H1 (cell line): ENCODE data around the gene HIGD1B. TPM values are rescaled to one million over a fixed set of nuclear protein-coding genes. Genes with fewer than 3 reads are reported as not detected.

Experiments used
- CTCF ChIA-PET: fragments of 300-600 bp; sonication (Branson Sonifier 250); formaldehyde crosslinking; loops from one replicate; lab custom pipeline; 2021; ENCODE audit not compliant: partially characterized antibody; lab: Charles Lee
- POLR2A ChIA-PET: fragments of 300-600 bp; sonication (Branson Sonifier 250); formaldehyde crosslinking; loops from one replicate; lab custom pipeline; 2021; ENCODE audit warnings: inconsistent platforms; ENCODE audit not compliant: partially characterized antibody; lab: Charles Lee
- DNase-seq, 2 experiments: peaks; one replicate each; pipeline versions ENCODE4 v3.0.0 to v3.0.0-alpha.2; 2010 to 2022; ENCODE audit warnings: low spot score in 2 of 2, low read depth in 1 of 2, mixed read lengths in 1 of 2
- FAIRE-seq: peaks from 2 replicates; lab custom pipeline; 2011; peaks lifted over from hg19 to GRCh38; lab: Jason Lieb, UNC
- H2AFZ ChIP-seq: 2 replicates; pipeline ENCODE4 v1.8.1; 2012; ENCODE audit warnings: low read length, inconsistent platforms
- H2AK5ac ChIP-seq: 2 replicates; pipeline ENCODE4 v1.6.1; 2013; ENCODE audit warnings: low read depth, low read length
- H2BK120ac ChIP-seq: replicated peaks from 2 replicates; pipeline ENCODE3; 2013; ENCODE audit warnings: low read depth, low read length, inconsistent platforms
- H2BK12ac ChIP-seq: 2 replicates; pipeline ENCODE4 v1.6.1; 2013; ENCODE audit warnings: low read depth, low read length
- H2BK15ac ChIP-seq: 2 replicates; pipeline ENCODE4 v1.6.1; 2013; ENCODE audit warnings: low read length
- H2BK20ac ChIP-seq: 2 replicates; pipeline ENCODE4 v1.6.1; 2013; ENCODE audit warnings: low read length
- H2BK5ac ChIP-seq: 2 replicates; pipeline ENCODE4 v1.6.1; 2013; ENCODE audit warnings: low read depth, low read length
- H3K14ac ChIP-seq: 2 replicates; pipeline ENCODE4 v1.6.1; 2013; ENCODE audit warnings: inconsistent platforms; ENCODE audit not compliant: insufficient read length
- H3K18ac ChIP-seq: 2 replicates; pipeline ENCODE4 v1.6.1; 2013; ENCODE audit warnings: low read length; ENCODE audit errors: extremely low read depth
- H3K23ac ChIP-seq: 2 replicates; pipeline ENCODE4 v1.6.1; 2013; ENCODE audit warnings: inconsistent platforms; ENCODE audit not compliant: insufficient read length
- H3K23me2 ChIP-seq: 2 replicates; pipeline ENCODE4 v1.6.1; 2013; ENCODE audit warnings: low read depth, low read length
- H3K27ac ChIP-seq: 2 replicates; pipeline ENCODE4 v1.6.1; 2011; ENCODE audit warnings: low read depth, low read length, inconsistent platforms
- H3K27me3 ChIP-seq, 4 experiments: replicated peaks in 1 of 4; 1 replicate in 1 of 4; 2 replicates in 3 of 4; pipeline versions ENCODE4 v1.6.1 to v1.8.1; 2011 to 2013; ENCODE audit warnings: low read length in 3 of 4, mild to moderate bottlenecking in 3 of 4, inconsistent platforms in 2 of 4, mixed read lengths in 2 of 4, moderate library complexity in 1 of 4; ENCODE audit not compliant: control insufficient read depth in 3 of 4, insufficient read depth in 3 of 4; ENCODE audit errors: extremely low read depth in 1 of 4
- H3K36me3 ChIP-seq, 4 experiments: 2 replicates each; pipeline versions ENCODE4 v1.6.1 to v1.8.1; 2011 to 2013; ENCODE audit warnings: mild to moderate bottlenecking in 4 of 4, low read length in 3 of 4, moderate library complexity in 2 of 4, control low read depth in 1 of 4, inconsistent platforms in 1 of 4; ENCODE audit not compliant: insufficient read depth in 4 of 4, control insufficient read depth in 2 of 4
- H3K4ac ChIP-seq: replicated peaks from 2 replicates; pipeline ENCODE3; 2013; ENCODE audit warnings: low read length, low read depth, mixed read lengths, inconsistent platforms; ENCODE audit not compliant: insufficient read length
- H3K4me1 ChIP-seq, 4 experiments: replicated peaks in 1 of 4; 1 replicate in 1 of 4; 2 replicates in 3 of 4; pipeline versions ENCODE4 v1.6.1 to v1.8.1; 2011 to 2013; ENCODE audit warnings: low read length in 3 of 4, inconsistent platforms in 2 of 4, mixed read lengths in 1 of 4; ENCODE audit not compliant: insufficient read depth in 4 of 4, control insufficient read depth in 3 of 4
- H3K4me2 ChIP-seq, 2 experiments: 2 replicates each; pipeline versions ENCODE4 v1.6.1 to v1.8.1; 2011 to 2013; ENCODE audit warnings: low read depth in 2 of 2, low read length in 2 of 2, control low read depth in 1 of 2, inconsistent platforms in 1 of 2, mild to moderate bottlenecking in 1 of 2; ENCODE audit not compliant: insufficient read depth in 1 of 2
- H3K4me3 ChIP-seq, 4 experiments: fragments of 200-600, 300-600 bp in 1 of 4; sonication (generic), shearing (Covaris generic), sonication (Bioruptor Twin) in 1 of 4; 2 replicates each; pipeline versions ENCODE4 v1.5.1 to v1.8.1; 2011 to 2016; ENCODE audit warnings: low read length in 4 of 4, low read depth in 3 of 4, control low read depth in 2 of 4, inconsistent platforms in 2 of 4, mild to moderate bottlenecking in 2 of 4, mixed read lengths in 1 of 4, moderate library complexity in 1 of 4; ENCODE audit not compliant: insufficient read depth in 2 of 4; ENCODE audit errors: extremely low read depth in 1 of 4
- H3K56ac ChIP-seq: replicated peaks from 2 replicates; pipeline ENCODE3; 2013; ENCODE audit warnings: low read depth, mild to moderate bottlenecking, mixed read lengths, low read length, inconsistent platforms; ENCODE audit not compliant: insufficient read length
- H3K79me1 ChIP-seq: 2 replicates; pipeline ENCODE4 v1.6.1; 2013; ENCODE audit warnings: low read depth, low read length, control low read depth
- H3K79me2 ChIP-seq, 2 experiments: 2 replicates each; pipeline versions ENCODE4 v1.6.1 to v1.8.1; 2012 to 2013; ENCODE audit warnings: low read length in 2 of 2, mild to moderate bottlenecking in 2 of 2, inconsistent platforms in 1 of 2; ENCODE audit not compliant: insufficient read depth in 2 of 2, control insufficient read depth in 1 of 2
- H3K9ac ChIP-seq, 4 experiments: replicated peaks in 1 of 4; 1 replicate in 1 of 4; 2 replicates in 3 of 4; pipeline versions ENCODE4 v1.6.1 to v1.8.1; 2011 to 2013; ENCODE audit warnings: low read depth in 3 of 4, low read length in 3 of 4, control low read depth in 2 of 4, mild to moderate bottlenecking in 2 of 4, moderate library complexity in 2 of 4, inconsistent platforms in 1 of 4; ENCODE audit errors: extremely low read depth in 1 of 4
- H3K9me3 ChIP-seq, 2 experiments: 2 replicates each; pipeline versions ENCODE4 v1.6.1 to v1.8.1; 2012 to 2013; ENCODE audit warnings: mild to moderate bottlenecking in 2 of 2, moderate library complexity in 2 of 2, control low read depth in 1 of 2, inconsistent platforms in 1 of 2, low read depth in 1 of 2, low read length in 1 of 2, mixed read lengths in 1 of 2; ENCODE audit not compliant: insufficient read depth in 2 of 2
- H4K20me1 ChIP-seq, 2 experiments: replicated peaks in 1 of 2; 2 replicates each; pipeline versions ENCODE3 to v1.8.1; 2011 to 2013; ENCODE audit warnings: inconsistent platforms in 2 of 2, low read length in 2 of 2, mild to moderate bottlenecking in 1 of 2; ENCODE audit not compliant: insufficient read depth in 2 of 2, control insufficient read depth in 1 of 2
- H4K5ac ChIP-seq: 2 replicates; pipeline ENCODE4 v1.6.1; 2013; ENCODE audit warnings: low read length, low read depth, mixed read lengths, inconsistent platforms; ENCODE audit not compliant: insufficient read length
- H4K8ac ChIP-seq: 2 replicates; pipeline ENCODE4 v1.8.0; 2013; ENCODE audit warnings: mild to moderate bottlenecking, moderate library complexity, low read length, inconsistent platforms; ENCODE audit not compliant: insufficient read depth; ENCODE audit errors: extremely low read depth
- H4K91ac ChIP-seq: replicated peaks from 2 replicates; pipeline ENCODE3; 2013; ENCODE audit warnings: low read length, mixed read lengths, inconsistent platforms; ENCODE audit not compliant: insufficient read length
- ASH2L ChIP-seq: fragments of 200-600, 300-600 bp; sonication (generic); IDR thresholded peaks from one replicate; pipeline ENCODE4 v1.7.1; 2017; ENCODE audit warnings: low read length
- ATF2 ChIP-seq: IDR thresholded peaks from 2 replicates; pipeline ENCODE4 v1.6.1; 2012; ENCODE audit warnings: low read length, inconsistent platforms
- ATF3 ChIP-seq: IDR thresholded peaks from 2 replicates; pipeline ENCODE4 v1.6.1; 2011; ENCODE audit warnings: low read depth, mild to moderate bottlenecking, low read length; ENCODE audit not compliant: insufficient read depth
- EP300 ChIP-seq, 2 experiments: IDR thresholded peaks; 1 replicate in 1 of 2; 2 replicates in 1 of 2; pipeline ENCODE4 v1.6.1; 2011 to 2012; ENCODE audit warnings: low read depth in 2 of 2, low read length in 2 of 2, mild to moderate bottlenecking in 2 of 2, borderline replicate concordance in 1 of 2, inconsistent platforms in 1 of 2, moderate library complexity in 1 of 2
- RAD21 ChIP-seq, 2 experiments: IDR thresholded peaks in 1 of 2; conservative IDR thresholded peaks in 1 of 2; 2 replicates each; pipeline ENCODE4 v1.6.1; 2011; ENCODE audit warnings: low read depth in 2 of 2, low read length in 2 of 2, improper control_type of control experiment in 1 of 2, inconsistent platforms in 1 of 2, mild to moderate bottlenecking in 1 of 2, moderate library complexity in 1 of 2
- SIN3A ChIP-seq, 2 experiments: IDR thresholded peaks in 1 of 2; conservative IDR thresholded peaks in 1 of 2; 2 replicates each; pipeline ENCODE4 v1.6.1; 2011 to 2012; ENCODE audit warnings: low read length in 2 of 2, improper control_type of control experiment in 1 of 2, low read depth in 1 of 2, mild to moderate bottlenecking in 1 of 2
- SP1 ChIP-seq: IDR thresholded peaks from 2 replicates; pipeline ENCODE4 v1.6.1; 2011; ENCODE audit warnings: low read depth, low read length
- TBP ChIP-seq: IDR thresholded peaks from 2 replicates; pipeline ENCODE4 v1.6.1; 2011; ENCODE audit warnings: low read depth, low read length, improper control_type of control experiment
- whole genome bisulfite sequencing, 2 experiments: shearing (Covaris generic) in 1 of 2; methylation state at CpG; one replicate each; pipeline versions ENCODE4 v1.1.6 to v1.1.7; 2013 to 2015; ENCODE audit warnings: low lambda C conversion rate in 2 of 2, mixed read lengths in 2 of 2, inconsistent platforms in 1 of 2, low coverage in 1 of 2, missing lambda C conversion rate in 1 of 2; ENCODE audit not compliant: insufficient replicate concordance in 2 of 2, insufficient coverage in 1 of 2, insufficient read length in 1 of 2; ENCODE audit errors: extremely low coverage in 1 of 2, missing lambda C conversion rate in 1 of 2; 5-methylcytosine and 5-hydroxymethylcytosine counted together
- polyA plus RNA-seq, 7 experiments: library from polyadenylated mRNA; depleted of rRNA in 3 of 7; stranded (reverse) in 5 of 7; unstranded in 2 of 7; fragments of >200 nt in 5 of 7; fragments of 200-250 nt in 2 of 7; gene quantifications; 1 replicate in 5 of 7; 2 replicates in 1 of 7; 4 replicates in 1 of 7; pipeline versions ENCODE4 v1.2.1 to v1.2.3, GENCODE V29; 2011 to 2013; ENCODE audit warnings: missing spikeins in 2 of 7, mixed read lengths in 2 of 7
- total RNA-seq: library from RNA; stranded (reverse); fragmentation: NEBNext Ultra II Directional; extraction: Animal tissue kit (Norgen Biotek cat#: 25700); gene quantifications from 2 replicates; pipeline ENCODE4 v1.2.1, GENCODE V29; 2021
- TF ChIP-seq, protein P1 (sequence below): IDR thresholded peaks from 2 replicates; pipeline ENCODE4 v1.6.1; 2012; ENCODE audit warnings: inconsistent platforms

The HIGD1B gene
- total and polyA plus RNA-seq, 2 of the 8 experiments (the other 6 are each of a cell fraction or from before 2014, with no cell fraction given), result not detected

GRCh38 chr17:44827863-44828262 is 19.8 kb upstream of the HIGD1B start:
- Histone ChIP-seq H2AK5ac (no peak overlapping the region), H3K79me2 (peaks cover 18 to 68% of the 10 kb centered on the region in 2 experiments), H3K23ac (no peak overlapping the region), H2BK20ac (no peak overlapping the region), H3K4me2 (peak overlapping the region; percentile 52 to 72; a peak in 3 of 4 replicates), H3K27me3 (no peaks in the 10 kb centered on the region), H3K9ac (no peak overlapping the region), H2BK15ac (no peak overlapping the region), H3K36me3 (no peaks in the 10 kb centered on the region), H2BK12ac (no peak overlapping the region), H2AFZ (no peak overlapping the region), H3K56ac (no peak overlapping the region), H3K23me2 (peaks cover 4% of the 10 kb centered on the region; the same call in 1 of the 2 replicates), H2BK120ac (no peak overlapping the region), H3K4ac (no peak overlapping the region), H4K5ac (no peak overlapping the region), H3K4me1 (peaks cover 0 to 7% (median 5%) of the 10 kb centered on the region in 4 experiments; a peak in 4 of 7 replicates), H4K20me1 (peaks cover 5 to 7% of the 10 kb centered on the region in 2 experiments), H3K27ac (no peak overlapping the region), H3K4me3 (peak overlapping the region in 2 of 4 experiments; percentile 23 to 79; a peak in 3 of 8 replicates), H4K8ac (no peak overlapping the region), H3K18ac (no peak overlapping the region), H2BK5ac (no peak overlapping the region), H4K91ac (no peak overlapping the region), H3K9me3 (no peaks in the 10 kb centered on the region), H3K79me1 (no peaks in the 10 kb centered on the region), H3K14ac (no peak overlapping the region)
- DNase-seq (no peak), FAIRE-seq (no peak)
- whole genome bisulfite sequencing, 2 experiments, result 71% methylated on average over 1 of the region's 1 CpG; no CpG with 5 or more reads in 1 of the 2 experiments
- POLR2A ChIA-PET, result interaction anchor here (1.3 to 1.8 kb wide), 4 partner anchors 11 to 17 kb away, joined by 4 to 7 read pairs (median 6); no protein-coding TSS in a partner anchor
- CTCF ChIA-PET, result interaction anchor here (0.5 to 1.6 kb wide), 3 partner anchors 18 to 133 kb away, joined by 3 to 4 read pairs (median 3); no protein-coding TSS in a partner anchor
- no peak for TF ChIP-seq ASH2L
- TF ChIP-seq, protein P1, sequence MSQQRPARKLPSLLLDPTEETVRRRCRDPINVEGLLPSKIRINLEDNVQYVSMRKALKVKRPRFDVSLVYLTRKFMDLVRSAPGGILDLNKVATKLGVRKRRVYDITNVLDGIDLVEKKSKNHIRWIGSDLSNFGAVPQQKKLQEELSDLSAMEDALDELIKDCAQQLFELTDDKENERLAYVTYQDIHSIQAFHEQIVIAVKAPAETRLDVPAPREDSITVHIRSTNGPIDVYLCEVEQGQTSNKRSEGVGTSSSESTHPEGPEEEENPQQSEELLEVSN, result no peak
- no peak for TF ChIP-seq SIN3A (conservative IDR thresholded peaks at IDR 0.05 in 1 of 2, IDR thresholded peaks at IDR 0.05 in 1 of 2; ENCODE audit: low read depth in 1 of 2, low read length in 2 of 2)
- TF ChIP-seq TBP, result no peak
- TF ChIP-seq SP1, result no peak
- no peak for TF ChIP-seq ATF3
- no peak for TF ChIP-seq RAD21 (IDR thresholded peaks at IDR 0.05 in 1 of 2, conservative IDR thresholded peaks at IDR 0.05 in 1 of 2; ENCODE audit: low read depth in 2 of 2, low read length in 2 of 2)
- TF ChIP-seq EP300 (IDR thresholded peaks at IDR 0.05; ENCODE audit: borderline replicate concordance in 1 of 2, low read depth in 2 of 2, low read length in 2 of 2), result no peak
- TF ChIP-seq ATF2, result no peak
